GM23338 (cell line): ENCODE data around the gene SPEM1. TPM values are rescaled to one million over a fixed set of nuclear protein-coding genes. Genes with fewer than 3 reads are reported as not detected.
A peak's percentile ranks its signal among the peaks of the same experiment; 100 is the strongest.

ENCODE experiments used
- ATAC-seq: fragments of 200-7000 bp; cut with Tn5 transposase; 3 replicates; pipeline ENCODE4 v1.9.1; 2020
- DNase-seq: peaks from one replicate; pipeline ENCODE4 v3.0.0-alpha.2; 2015; ENCODE audit warnings: low spot score
- H2AFZ ChIP-seq: fragments of 200-600 bp; sonication (generic); 2 replicates; pipeline ENCODE4 v1.8.0; 2016; ENCODE audit warnings: antibody characterized with exemption, mild to moderate bottlenecking, moderate library complexity
- H3F3A ChIP-seq: fragments of 200-600 bp; sonication (generic); replicated peaks from 2 replicates; pipeline ENCODE4 v1.8.0; 2017; ENCODE audit warnings: antibody characterized with exemption, mixed run types, low read depth
- H3K27ac ChIP-seq: fragments of 200-600 bp; sonication (generic); 2 replicates; pipeline ENCODE4 v1.6.1; 2016; ENCODE audit warnings: low read depth
- H3K27me3 ChIP-seq: fragments of 200-600 bp; sonication (generic); 2 replicates; pipeline ENCODE4 v1.8.0; 2016; ENCODE audit warnings: mild to moderate bottlenecking, mixed run types, moderate library complexity; ENCODE audit not compliant: insufficient read depth
- H3K36me3 ChIP-seq: fragments of 200-600 bp; sonication (generic); 2 replicates; pipeline ENCODE4 v1.8.0; 2016; ENCODE audit warnings: mild to moderate bottlenecking; ENCODE audit not compliant: insufficient read depth
- H3K4me1 ChIP-seq: fragments of 200-600 bp; sonication (generic); 2 replicates; pipeline ENCODE4 v1.8.0; 2016; ENCODE audit warnings: mild to moderate bottlenecking, moderate library complexity; ENCODE audit not compliant: insufficient read depth
- H3K4me2 ChIP-seq: fragments of 200-600 bp; sonication (generic); 2 replicates; pipeline ENCODE4 v1.7.1; 2017; ENCODE audit warnings: mixed run types
- H3K4me3 ChIP-seq: fragments of 200-600 bp; sonication (generic); 2 replicates; pipeline ENCODE4 v1.6.1; 2016; ENCODE audit warnings: mixed run types
- H3K79me2 ChIP-seq: fragments of 200-600 bp; sonication (generic); replicated peaks from 2 replicates; pipeline ENCODE4 v1.8.0; 2017; ENCODE audit warnings: mild to moderate bottlenecking; ENCODE audit not compliant: insufficient read depth
- H3K9me2 ChIP-seq: fragments of 200-600 bp; sonication (generic); 2 replicates; pipeline ENCODE4 v1.8.0; 2017; ENCODE audit not compliant: insufficient read depth
- H4K20me1 ChIP-seq: fragments of 200-600 bp; sonication (generic); replicated peaks from 2 replicates; pipeline ENCODE4 v1.8.0; 2017; ENCODE audit warnings: mild to moderate bottlenecking; ENCODE audit not compliant: insufficient read depth
- H3K27ac Mint-ChIP-seq: 2 replicates; pipeline ENCODE4 v1.8.0; 2020; ENCODE audit warnings: inconsistent platforms, mild to moderate bottlenecking, moderate library complexity, mixed read lengths
- H3K27me3 Mint-ChIP-seq: 3 replicates; pipeline ENCODE4 v1.8.0; 2022; ENCODE audit warnings: low read depth, mild to moderate bottlenecking, moderate library complexity, mixed read lengths, inconsistent platforms; ENCODE audit not compliant: insufficient read depth, poor library complexity
- H3K36me3 Mint-ChIP-seq: 3 replicates; pipeline ENCODE4 v1.8.0; 2021; ENCODE audit warnings: low read depth, mild to moderate bottlenecking, inconsistent platforms, moderate library complexity, mixed read lengths
- H3K4me1 Mint-ChIP-seq: 3 replicates; pipeline ENCODE4 v1.8.0; 2020; ENCODE audit warnings: mild to moderate bottlenecking, inconsistent platforms, mixed read lengths
- H3K4me3 Mint-ChIP-seq: 3 replicates; pipeline ENCODE4 v1.8.0; 2021; ENCODE audit warnings: moderate library complexity, mild to moderate bottlenecking, inconsistent platforms, mixed read lengths
- H3K9me3 Mint-ChIP-seq: 3 replicates; pipeline ENCODE4 v1.8.0; 2020; ENCODE audit warnings: moderate library complexity, mild to moderate bottlenecking, inconsistent platforms, mixed read lengths
- CTCF ChIP-seq, 2 experiments: fragments of 200-600 bp in 1 of 2; sonication (generic) in 1 of 2; conservative IDR thresholded peaks; 2 replicates each; pipeline versions ENCODE4 v1.5.1 to v1.6.1; 2016 to 2017; ENCODE audit warnings: antibody characterized with exemption in 2 of 2, low read depth in 2 of 2, mild to moderate bottlenecking in 2 of 2, moderate library complexity in 1 of 2
- ETS1 ChIP-seq: IDR thresholded peaks from 2 replicates; pipeline ENCODE4 v1.6.1; 2016; ENCODE audit warnings: antibody characterized with exemption
- JUNB ChIP-seq: IDR thresholded peaks from one replicate; pipeline ENCODE4 v1.6.1; 2016; ENCODE audit warnings: antibody characterized with exemption; ENCODE audit not compliant: unreplicated experiment
- REST ChIP-seq: IDR thresholded peaks from one replicate; pipeline ENCODE4 v1.6.1; 2018; ENCODE audit warnings: antibody characterized with exemption; ENCODE audit not compliant: unreplicated experiment
- ZNF114 ChIP-seq: fragments of 250-450 bp; sonication (Bioruptor Pico); IDR thresholded peaks from 2 replicates; pipeline ENCODE4 v1.5.0; 2020; ENCODE audit warnings: mild to moderate bottlenecking, moderate library complexity
- ZNF331 ChIP-seq: fragments of 250-450 bp; sonication (Bioruptor Pico); IDR thresholded peaks from 2 replicates; pipeline ENCODE4 v1.5.0; 2020; ENCODE audit warnings: low read depth, mild to moderate bottlenecking, moderate library complexity
- ZNF462 ChIP-seq: fragments of 250-450 bp; sonication (Bioruptor Pico); IDR thresholded peaks from 2 replicates; pipeline ENCODE4 v1.5.0; 2020; ENCODE audit warnings: mild to moderate bottlenecking, moderate library complexity
- polyA plus RNA-seq: library from polyadenylated mRNA; unstranded; fragments of >200 nt; fragmentation: Nextera tagmentation; extraction: Ambion mirVana; gene quantifications from 2 replicates; pipeline ENCODE4 v1.2.1, GENCODE V29; 2016
- total RNA-seq: library from RNA; depleted of rRNA; stranded (reverse); fragments of >200 nt; shearing (Covaris generic); gene quantifications from 2 replicates; pipeline ENCODE4 v1.2.3, GENCODE V29; 2014

The SPEM1 gene
- total and polyA plus RNA-seq, 2 experiments from 2014 or later = not detected

- peaks cover 35% of the 10 kb centered on the region for H3K27me3 Mint-ChIP-seq
- peaks cover 17% of the 10 kb centered on the region for H3K4me1 Mint-ChIP-seq
- H3K4me3 ChIP-seq = no peak overlapping the region
- no peaks in the 10 kb centered on the region for H3K79me2 ChIP-seq
- peaks cover 20% of the 10 kb centered on the region; the same call in 1 of the 2 replicates for H3F3A ChIP-seq
- no peak overlapping the region for H3K4me2 ChIP-seq
- no peak for DNase-seq
- H3K9me2 ChIP-seq = no peaks in the 10 kb centered on the region
- H2AFZ ChIP-seq = no peak overlapping the region
- no peak for ATAC-seq
- no peak overlapping the region; the same call in 2 of the 3 replicates for H3K4me3 Mint-ChIP-seq
- H3K36me3 ChIP-seq = no peaks in the 10 kb centered on the region; the same call in 1 of the 2 replicates
- peaks cover 12% of the 10 kb centered on the region; the same call in 1 of the 2 replicates for H3K4me1 ChIP-seq
- peaks cover 5% of the 10 kb centered on the region; the same call in 2 of the 3 replicates for H3K36me3 Mint-ChIP-seq
- no peak overlapping the region for H3K27ac ChIP-seq
- no peak for TF ChIP-seq ZNF331 (CRISPR knock-in tag)
- no peak for TF ChIP-seq ETS1
- TF ChIP-seq JUNB = no peak
- H3K9me3 Mint-ChIP-seq = peaks cover 13% of the 10 kb centered on the region
- no peak overlapping the region for H3K27ac Mint-ChIP-seq
- peaks cover 42% of the 10 kb centered on the region for H3K27me3 ChIP-seq
- no peaks in the 10 kb centered on the region for H4K20me1 ChIP-seq
These were observed 41.0 kb upstream of the SPEM1 start for GRCh38 chr17:7379134-7379533.

- no peaks in the 10 kb centered on the region for H4K20me1 ChIP-seq
- H2AFZ ChIP-seq = peak overlapping the region; percentile 99
- ATAC-seq (no peak), DNase-seq (peak; percentile 46)
- H3K4me1 ChIP-seq = peaks cover 17% of the 10 kb centered on the region
- Mint-ChIP-seq H3K27me3 (peaks cover 40% of the 10 kb centered on the region), H3K9me3 (peaks cover 13% of the 10 kb centered on the region), H3K4me3 (peak overlapping the region; percentile 76), H3K27ac (no peak overlapping the region), H3K36me3 (peaks cover 5% of the 10 kb centered on the region; the same call in 2 of the 3 replicates), H3K4me1 (peaks cover 21% of the 10 kb centered on the region)
- H3K27ac ChIP-seq = no peak overlapping the region
- H3K4me2 ChIP-seq = peak overlapping the region; percentile 98
- peaks cover 42% of the 10 kb centered on the region for H3K27me3 ChIP-seq
- no peaks in the 10 kb centered on the region for H3K9me2 ChIP-seq
- H3K79me2 ChIP-seq = no peaks in the 10 kb centered on the region
- H3K4me3 ChIP-seq = peak overlapping the region; percentile 76
- H3F3A ChIP-seq = peaks cover 20% of the 10 kb centered on the region; the same call in 1 of the 2 replicates
- no peaks in the 10 kb centered on the region; the same call in 1 of the 2 replicates for H3K36me3 ChIP-seq
- TF ChIP-seq REST (no peak), JUNB (no peak), ZNF114 (CRISPR knock-in tag) (no peak), CTCF (conservative IDR thresholded peaks at IDR 0.05; ENCODE audit: low read depth in 2 of 2) (no peak), ZNF462 (CRISPR knock-in tag) (no peak), ETS1 (no peak)
These were observed 39.8 kb upstream of the SPEM1 start for GRCh38 chr17:7380321-7380720.
